Activated T-helper 2 cell treated with anti-CD3 and anti-CD28 coated beads, Interferon-gamma antibody, Interleukin-2, Interleukin-4, amounts not matched to agents 10 μg/mL and 5 μg/mL and 100 μg/mL, durations not matched to agents 14 hours and 24 hours and 36 hours (primary cell): ENCODE measurements around the gene CA5A. TPM values are rescaled to one million over a fixed set of nuclear protein-coding genes. Genes with fewer than 3 reads are reported as not detected.
"Not testable (repeated sequence)": the region's sequence is repeated elsewhere in the genome, so short reads cannot be mapped to it uniquely, and the experiment has no call there.

Source experiments
- DNase-seq: peaks from one replicate; pipeline ENCODE4 v3.0.0; 2021; ENCODE audit warnings: low spot score
- H3K27ac Mint-ChIP-seq: one replicate; pipeline ENCODE4 v1.8.0; 2021; ENCODE audit warnings: mixed read lengths
- H3K27me3 Mint-ChIP-seq: one replicate; pipeline ENCODE4 v1.8.0; 2021; ENCODE audit warnings: low read depth, mixed read lengths
- H3K36me3 Mint-ChIP-seq: one replicate; pipeline ENCODE4 v1.8.0; 2021; ENCODE audit warnings: low read depth, mixed read lengths
- H3K4me1 Mint-ChIP-seq: one replicate; pipeline ENCODE4 v1.8.0; 2021; ENCODE audit warnings: low read depth, mixed read lengths
- H3K4me3 Mint-ChIP-seq: one replicate; pipeline ENCODE4 v1.8.0; 2021; ENCODE audit warnings: low read depth, mild to moderate bottlenecking, moderate library complexity, mixed read lengths
- H3K9me3 Mint-ChIP-seq: one replicate; pipeline ENCODE4 v1.8.0; 2021; ENCODE audit warnings: mixed read lengths
- intact Hi-C: fragments of 100-400 bp; cut with micrococcal nuclease; formaldehyde crosslinking; loops from one replicate; pipeline ENCODE4 v1.15.1; 2023
- total RNA-seq: library from RNA; stranded (reverse); gene quantifications from 2 replicates; pipeline ENCODE4 v1.2.3, GENCODE V29; 2022

The CA5A gene
- total RNA-seq, 1 donor from 2014 or later: not detected

GRCh38 chr16:87924041-87924810 lies 12.1 kb downstream of the CA5A start:
- peaks cover 6% of the 10 kb centered on the region for H3K4me1 Mint-ChIP-seq
- no peak overlapping the region for H3K4me3 Mint-ChIP-seq
- intact Hi-C loops: no loop called here
- no peaks in the 10 kb centered on the region for H3K9me3 Mint-ChIP-seq
- H3K27me3 Mint-ChIP-seq: peaks cover 9% of the 10 kb centered on the region
- H3K36me3 Mint-ChIP-seq: no peaks in the 10 kb centered on the region
- no peak overlapping the region for H3K27ac Mint-ChIP-seq
- no peak for DNase-seq

DNA sequence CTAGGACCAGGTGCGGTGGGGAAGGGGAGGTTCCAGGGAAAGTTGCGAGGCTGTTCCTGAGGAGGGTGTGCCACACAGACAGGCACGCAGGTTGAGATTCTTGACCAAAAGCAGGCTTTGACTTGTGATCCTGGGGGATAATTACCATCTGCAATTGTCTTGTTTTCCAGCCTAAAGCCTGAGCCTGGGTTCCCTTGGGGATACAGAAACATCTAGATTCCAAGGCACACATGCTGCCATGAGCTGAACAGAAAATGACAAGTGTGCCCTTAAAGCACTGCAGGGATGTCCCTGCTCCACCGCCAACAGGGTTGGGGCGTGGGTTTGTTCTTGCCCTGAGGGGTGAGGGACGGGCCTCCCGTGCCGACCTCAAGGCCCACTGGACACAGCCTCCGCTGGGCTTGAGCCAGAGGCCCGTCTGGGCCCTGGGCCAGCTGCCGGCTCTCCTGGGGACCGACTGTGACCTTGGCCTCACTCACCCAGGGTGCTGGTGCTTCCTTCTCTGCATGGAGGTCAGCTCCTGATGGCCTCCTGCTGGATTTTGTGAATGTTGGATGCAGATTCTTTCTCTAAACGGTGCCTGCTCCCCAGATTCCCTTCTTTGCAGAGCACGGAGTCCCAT lies 14.0 kb downstream of the CA5A start:
- no peaks in the 10 kb centered on the region for H3K36me3 Mint-ChIP-seq
- peaks cover 8% of the 10 kb centered on the region for H3K4me1 Mint-ChIP-seq
- DNase-seq: no peak
- intact Hi-C loops: no loop called here
- H3K4me3 Mint-ChIP-seq: no peak overlapping the region
- no peak overlapping the region for H3K27ac Mint-ChIP-seq
- H3K27me3 Mint-ChIP-seq: peaks cover 13% of the 10 kb centered on the region
- H3K9me3 Mint-ChIP-seq: no peaks in the 10 kb centered on the region

DNA sequence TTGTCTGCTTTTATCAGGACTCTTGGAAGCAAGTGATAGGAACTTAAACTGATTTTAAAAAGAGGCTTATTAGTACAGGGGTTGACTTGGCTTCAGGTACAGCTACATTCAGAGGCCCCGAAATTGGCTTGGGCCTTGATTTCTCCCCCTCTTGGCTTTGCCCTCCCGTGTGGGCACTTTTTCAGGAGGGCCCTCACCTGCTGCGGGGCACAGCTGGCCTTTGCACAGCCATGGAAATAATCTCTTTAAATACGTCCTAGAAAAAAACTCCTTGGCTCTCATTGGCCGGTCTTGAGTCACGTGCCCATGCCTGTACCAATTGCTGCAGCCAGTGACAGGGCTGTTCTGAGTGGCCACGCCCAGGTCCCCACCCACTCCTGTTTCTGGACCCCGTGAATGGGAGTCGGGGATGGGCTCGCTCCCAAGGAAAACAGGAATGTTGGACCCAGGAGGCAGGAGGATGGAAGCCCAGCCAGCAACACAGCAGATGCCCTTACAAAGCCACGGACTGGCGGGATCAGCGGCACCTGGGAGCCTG lies 15.0 kb downstream of the CA5A start:
- peaks cover 11% of the 10 kb centered on the region for H3K27me3 Mint-ChIP-seq
- no peaks in the 10 kb centered on the region for H3K9me3 Mint-ChIP-seq
- intact Hi-C loops: no loop called here
- no peak overlapping the region for H3K4me3 Mint-ChIP-seq
- no peak for DNase-seq
- H3K27ac Mint-ChIP-seq: no peak overlapping the region
- H3K36me3 Mint-ChIP-seq: no peaks in the 10 kb centered on the region
- H3K4me1 Mint-ChIP-seq: peaks cover 4% of the 10 kb centered on the region

DNA sequence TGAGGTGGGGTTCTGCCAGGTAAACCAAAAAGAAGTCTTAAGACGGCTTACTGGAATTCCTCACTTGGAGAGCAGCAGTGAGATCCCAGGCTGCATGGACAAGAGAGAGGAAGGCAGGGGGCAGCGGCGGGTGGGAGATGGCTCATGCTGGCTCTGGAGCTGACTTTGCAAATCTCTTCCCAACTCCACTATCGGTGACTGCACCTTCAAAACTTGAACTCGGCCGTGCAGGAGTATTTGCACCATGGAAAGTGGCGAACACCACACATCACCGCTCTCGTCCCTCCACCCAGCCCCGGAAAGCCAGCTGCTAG lies 16.7 kb downstream of the CA5A start:
- Mint-ChIP-seq H3K36me3 (no peaks in the 10 kb centered on the region), H3K4me1 (peaks cover 2% of the 10 kb centered on the region), H3K27ac (no peak overlapping the region), H3K27me3 (peaks cover 4% of the 10 kb centered on the region), H3K4me3 (no peak overlapping the region), H3K9me3 (no peaks in the 10 kb centered on the region)
- intact Hi-C loops: no loop called here
- no peak for DNase-seq

DNA sequence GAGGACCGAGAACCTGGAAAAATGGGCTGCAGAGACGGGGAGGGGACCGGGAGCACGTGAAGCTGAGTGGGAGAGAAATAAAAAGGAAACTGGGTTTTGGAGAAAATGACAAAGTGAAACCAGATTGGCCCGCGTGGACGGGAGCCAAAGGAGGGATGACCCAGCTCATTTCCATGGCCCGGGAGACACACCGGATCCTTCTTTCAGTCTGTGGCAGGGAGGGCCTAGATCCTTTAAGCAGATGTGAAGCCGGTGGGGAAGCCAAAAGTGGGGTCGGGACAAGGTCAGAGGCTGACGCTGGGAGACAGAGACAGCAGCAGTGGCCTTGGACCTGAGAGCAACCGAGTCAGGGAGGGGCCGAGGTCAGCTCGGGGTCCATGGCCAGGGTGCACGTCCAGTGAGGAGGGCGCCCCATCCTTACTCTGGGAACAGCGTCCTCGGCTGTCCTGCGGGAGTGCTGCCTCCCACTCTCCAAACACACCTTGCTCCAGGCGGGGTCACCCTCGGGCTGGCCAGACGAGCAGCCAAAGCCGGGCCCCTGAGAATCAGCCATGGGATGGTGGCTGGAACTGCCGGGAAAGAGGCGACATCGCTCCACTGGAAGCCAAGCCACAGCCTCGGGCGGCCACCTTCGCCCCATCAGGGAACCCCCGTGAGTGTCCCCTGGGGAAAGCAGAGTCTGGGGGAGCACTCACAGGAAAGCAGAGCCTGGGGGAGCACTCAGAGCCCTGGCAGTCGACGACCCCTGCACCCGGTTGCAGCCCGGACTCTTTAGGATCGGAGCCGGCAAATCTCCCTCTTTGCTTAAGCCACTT lies 17.3 kb downstream of the CA5A start:
- peaks cover 2% of the 10 kb centered on the region for H3K4me1 Mint-ChIP-seq
- DNase-seq: no peak
- peaks cover 4% of the 10 kb centered on the region for H3K27me3 Mint-ChIP-seq
- H3K4me3 Mint-ChIP-seq: no peak overlapping the region
- H3K36me3 Mint-ChIP-seq: no peaks in the 10 kb centered on the region
- no peak overlapping the region for H3K27ac Mint-ChIP-seq
- intact Hi-C loops: no loop called here
- no peaks in the 10 kb centered on the region for H3K9me3 Mint-ChIP-seq

DNA sequence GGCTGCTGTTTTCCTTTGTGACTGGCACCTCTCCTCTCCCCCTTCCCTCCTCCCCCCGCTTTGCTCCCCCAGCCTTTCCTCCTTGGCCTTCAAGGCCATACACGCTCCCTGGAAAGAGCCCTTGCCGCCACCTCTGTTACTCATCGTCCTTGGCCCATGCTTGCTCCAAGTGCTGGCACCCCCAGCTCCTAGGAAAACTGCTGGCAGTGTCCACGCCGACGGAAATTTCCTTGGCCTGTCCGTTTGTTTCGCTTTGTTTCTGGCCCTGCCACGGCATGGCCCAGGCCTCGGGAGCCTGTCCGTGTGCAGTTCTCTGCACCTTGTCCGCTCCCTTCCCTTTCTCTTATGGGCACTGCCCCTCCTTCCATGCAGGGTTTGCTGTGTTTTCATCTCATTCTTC lies 18.0 kb downstream of the CA5A start:
- DNase-seq: no peak
- intact Hi-C loops: no loop called here
- Mint-ChIP-seq H3K4me1 (peaks cover 2% of the 10 kb centered on the region), H3K36me3 (no peaks in the 10 kb centered on the region), H3K9me3 (no peaks in the 10 kb centered on the region), H3K27ac (no peak overlapping the region), H3K4me3 (no peak overlapping the region), H3K27me3 (peaks cover 4% of the 10 kb centered on the region)

DNA sequence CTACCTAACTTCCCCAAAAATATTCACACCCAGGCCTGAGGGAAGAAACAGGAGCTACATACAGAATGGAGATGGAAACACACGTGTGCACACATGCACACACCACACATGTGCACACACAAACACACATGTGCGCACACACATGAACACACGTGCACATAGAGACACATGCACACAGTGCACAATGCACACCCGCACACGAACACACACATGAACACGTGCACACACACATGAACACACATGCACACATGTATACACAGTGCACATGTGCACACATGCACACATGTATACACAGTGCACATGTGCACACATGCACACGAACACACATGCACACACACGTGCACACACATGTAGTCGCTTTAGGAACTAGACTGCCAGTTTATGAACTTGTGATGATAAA lies 18.8 kb downstream of the CA5A start:
- no peaks in the 10 kb centered on the region for H3K36me3 Mint-ChIP-seq
- H3K27me3 Mint-ChIP-seq: peaks cover 4% of the 10 kb centered on the region
- no peak overlapping the region for H3K4me3 Mint-ChIP-seq
- H3K27ac Mint-ChIP-seq: no peak overlapping the region
- no peaks in the 10 kb centered on the region for H3K9me3 Mint-ChIP-seq
- H3K4me1 Mint-ChIP-seq: peaks cover 2% of the 10 kb centered on the region
- intact Hi-C loops: no loop called here
- no peak for DNase-seq

GRCh38 chr16:87914812-87915211 lies 21.5 kb downstream of the CA5A start:
- no peak for DNase-seq
- H3K36me3 Mint-ChIP-seq: no peaks in the 10 kb centered on the region
- peaks cover 2% of the 10 kb centered on the region for H3K4me1 Mint-ChIP-seq
- H3K27ac Mint-ChIP-seq: no peak overlapping the region
- H3K9me3 Mint-ChIP-seq: no peaks in the 10 kb centered on the region
- intact Hi-C loops: no loop called here
- peaks cover 4% of the 10 kb centered on the region for H3K27me3 Mint-ChIP-seq
- no peak overlapping the region for H3K4me3 Mint-ChIP-seq

- H3K4me3 Mint-ChIP-seq, DNase-seq, intact Hi-C loops, H3K4me1 Mint-ChIP-seq, H3K27ac Mint-ChIP-seq, H3K9me3 Mint-ChIP-seq, H3K36me3 Mint-ChIP-seq, H3K27me3 Mint-ChIP-seq: not testable (repeated sequence)
Measured at GRCh38 chr16:87914021-87914725, 22.2 kb downstream of the CA5A start.

- H3K27me3 Mint-ChIP-seq, H3K4me1 Mint-ChIP-seq, H3K9me3 Mint-ChIP-seq, DNase-seq, H3K4me3 Mint-ChIP-seq, H3K27ac Mint-ChIP-seq, H3K36me3 Mint-ChIP-seq, intact Hi-C loops: not testable (repeated sequence)
Measured at GRCh38 chr16:87912691-87913090, 23.6 kb downstream of the CA5A start.

- DNase-seq, H3K9me3 Mint-ChIP-seq, H3K27ac Mint-ChIP-seq, H3K27me3 Mint-ChIP-seq, intact Hi-C loops, H3K36me3 Mint-ChIP-seq, H3K4me3 Mint-ChIP-seq: not testable (repeated sequence)
- H3K4me1 Mint-ChIP-seq: peaks cover 11% of the 10 kb centered on the region
Measured at GRCh38 chr16:87911106-87911763, 25.1 kb downstream of the CA5A start.

- H3K27me3 Mint-ChIP-seq, H3K9me3 Mint-ChIP-seq, H3K4me3 Mint-ChIP-seq, H3K36me3 Mint-ChIP-seq: not testable (repeated sequence)
- intact Hi-C loops: loop anchor here (1.0 to 2.0 kb wide), 4 partner anchors 31 to 130 kb away; no protein-coding TSS in a partner anchor
- Mint-ChIP-seq H3K4me1 (peaks cover 11% of the 10 kb centered on the region), H3K27ac (peak overlapping the region; percentile 68)
- peak; percentile 80 for DNase-seq
Measured at GRCh38 chr16:87909203-87909935, 27.0 kb downstream of the CA5A start.
